Measurements from ENCODE around the gene MTHFSD. TPM values are rescaled to one million over a fixed set of nuclear protein-coding genes. Genes with fewer than 3 reads are reported as not detected.

MTHFSD gene
- polyA plus RNA-seq, 3 donors from 2014 or later = 7.9 to 15.5 (median 12.3) TPM

DNA sequence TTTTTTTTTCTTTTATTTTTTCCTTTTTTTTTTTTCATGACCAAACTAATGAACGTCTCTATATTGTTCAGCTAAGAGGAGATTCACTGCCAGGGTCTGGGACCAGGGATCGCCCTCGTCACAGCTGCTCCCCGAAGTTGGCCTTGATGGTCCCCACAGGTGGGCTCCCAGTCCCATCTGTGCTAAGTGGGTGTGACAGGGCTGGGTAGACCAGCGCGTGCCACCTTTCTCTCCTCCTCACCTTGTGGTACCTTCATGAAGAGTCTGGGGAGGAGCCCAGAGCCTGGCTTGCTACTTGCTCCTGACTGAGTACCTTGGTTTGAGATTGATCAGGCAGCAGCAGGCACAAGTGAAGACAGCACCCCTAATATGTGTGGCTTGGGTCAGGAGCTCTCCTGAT lies 51.2 kb downstream of the MTHFSD start:
- H3K9me3 Mint-ChIP-seq = peaks cover 0 to 4% (median 0%) of the 10 kb centered on the region in 6 donors
- H3K27ac Mint-ChIP-seq = no peak overlapping the region
- peaks cover 8 to 18% of the 10 kb centered on the region in 2 donors for H3K4me1 Mint-ChIP-seq
- H3K27me3 Mint-ChIP-seq (ENCODE audit: low read depth in 3 of 3) = peaks cover 38 to 57% (median 47%) of the 10 kb centered on the region in 3 donors
- peaks cover 3 to 4% (median 3%) of the 10 kb centered on the region in 3 donors for H3K36me3 Mint-ChIP-seq
- H3K4me3 Mint-ChIP-seq = no peak overlapping the region
- no peak for DNase-seq

DNA sequence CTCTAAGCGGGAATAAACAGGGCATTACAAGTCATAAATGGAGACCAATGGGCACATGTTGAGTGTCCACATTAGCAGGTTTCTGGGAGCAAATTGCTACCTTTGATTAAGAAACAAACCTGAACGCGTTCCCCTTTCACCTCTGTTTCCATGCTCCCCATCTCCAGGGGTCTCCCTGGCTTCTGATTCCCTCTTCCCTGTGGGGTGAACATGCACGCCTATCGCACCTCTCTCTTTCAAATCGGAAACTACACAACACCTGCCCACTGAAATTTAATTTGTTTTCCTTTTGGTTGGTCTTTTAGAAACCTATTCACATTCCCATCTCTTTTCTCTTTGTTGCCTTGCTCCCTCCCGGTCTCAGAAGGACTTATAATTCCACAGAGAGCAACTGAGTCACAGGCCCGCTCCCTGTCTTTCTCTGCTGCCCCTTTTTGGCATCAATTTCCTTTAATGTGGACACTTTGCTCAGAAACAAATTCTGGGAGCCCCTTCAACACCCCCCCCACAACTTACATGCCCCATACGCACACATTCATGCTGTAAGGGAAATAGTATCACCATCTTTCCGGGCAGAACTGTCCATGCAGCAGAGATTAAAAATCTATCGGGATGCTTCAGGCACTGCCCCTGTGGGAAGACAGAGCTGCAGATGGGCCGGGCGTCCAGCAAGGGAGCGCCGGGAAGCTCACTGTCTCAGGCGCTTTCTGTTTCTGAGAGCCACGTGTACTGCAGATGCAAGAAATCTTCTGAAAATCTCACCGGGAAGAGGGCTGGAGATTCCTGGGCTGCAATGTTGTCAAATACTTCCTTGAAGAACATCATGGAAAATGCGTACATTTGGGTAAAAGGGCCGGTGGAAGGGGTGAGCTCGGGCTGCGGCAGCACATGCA lies 51.9 kb downstream of the MTHFSD start:
- no peak for DNase-seq
- H3K36me3 Mint-ChIP-seq = peaks cover 3 to 4% (median 3%) of the 10 kb centered on the region in 3 donors
- no peak overlapping the region for H3K27ac Mint-ChIP-seq
- peaks cover 0 to 4% (median 0%) of the 10 kb centered on the region in 6 donors for H3K9me3 Mint-ChIP-seq
- peaks cover 8 to 17% of the 10 kb centered on the region in 2 donors for H3K4me1 Mint-ChIP-seq
- no peak overlapping the region for H3K4me3 Mint-ChIP-seq
- peaks cover 38 to 57% (median 47%) of the 10 kb centered on the region in 3 donors for H3K27me3 Mint-ChIP-seq (ENCODE audit: low read depth in 3 of 3)

DNA sequence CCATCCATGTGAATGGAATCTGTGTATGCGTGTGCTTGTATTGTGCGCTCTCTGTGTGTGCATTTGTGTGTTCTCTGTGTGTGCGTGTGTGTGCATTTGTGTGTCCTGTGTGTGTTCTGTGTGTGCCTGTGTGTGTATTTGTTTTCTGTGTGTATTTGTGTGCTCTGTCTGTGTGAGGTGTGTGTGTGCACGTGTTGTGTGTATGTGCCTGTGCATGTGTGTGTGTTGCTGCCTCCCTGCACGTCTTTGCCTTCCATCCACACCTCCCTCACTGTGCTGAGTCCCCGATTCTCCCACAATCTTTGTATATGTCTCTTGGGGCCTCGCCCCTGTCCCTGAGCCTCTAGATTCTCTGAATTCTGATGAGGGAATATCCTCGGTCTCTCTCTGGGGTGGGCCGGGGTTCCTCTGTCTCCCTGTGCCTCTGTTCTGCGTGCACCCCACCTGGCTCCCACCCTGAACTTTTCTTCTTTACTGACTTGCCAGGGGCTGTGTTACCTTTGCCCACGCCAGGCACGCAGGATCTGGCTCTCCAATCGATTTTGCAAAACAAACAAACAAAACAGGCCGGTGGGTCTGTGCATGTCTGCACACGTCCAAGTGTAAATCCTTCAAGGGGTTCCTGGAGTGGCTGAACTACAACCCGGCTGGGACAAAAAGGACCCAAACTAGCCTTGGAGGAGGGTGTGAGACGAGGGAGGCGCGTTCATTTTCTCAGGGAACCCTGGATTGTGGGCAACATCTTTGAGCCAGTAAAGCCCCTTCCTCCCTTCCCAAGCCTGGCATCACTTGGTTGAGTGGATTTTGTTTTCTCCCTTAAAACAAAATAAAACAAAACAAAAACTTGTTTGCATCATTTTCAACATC lies 52.8 kb downstream of the MTHFSD start:
- no peak for DNase-seq
- Mint-ChIP-seq H3K27ac (no peak overlapping the region), H3K27me3 (ENCODE audit: low read depth in 3 of 3) (peaks cover 34 to 51% (median 43%) of the 10 kb centered on the region in 3 donors), H3K36me3 (peaks cover 3 to 4% (median 3%) of the 10 kb centered on the region in 3 donors), H3K4me3 (peak overlapping the region in 1 of 5 donors; percentile 14), H3K9me3 (peaks cover 0 to 4% (median 0%) of the 10 kb centered on the region in 6 donors), H3K4me1 (peaks cover 4 to 11% of the 10 kb centered on the region in 2 donors)

DNA sequence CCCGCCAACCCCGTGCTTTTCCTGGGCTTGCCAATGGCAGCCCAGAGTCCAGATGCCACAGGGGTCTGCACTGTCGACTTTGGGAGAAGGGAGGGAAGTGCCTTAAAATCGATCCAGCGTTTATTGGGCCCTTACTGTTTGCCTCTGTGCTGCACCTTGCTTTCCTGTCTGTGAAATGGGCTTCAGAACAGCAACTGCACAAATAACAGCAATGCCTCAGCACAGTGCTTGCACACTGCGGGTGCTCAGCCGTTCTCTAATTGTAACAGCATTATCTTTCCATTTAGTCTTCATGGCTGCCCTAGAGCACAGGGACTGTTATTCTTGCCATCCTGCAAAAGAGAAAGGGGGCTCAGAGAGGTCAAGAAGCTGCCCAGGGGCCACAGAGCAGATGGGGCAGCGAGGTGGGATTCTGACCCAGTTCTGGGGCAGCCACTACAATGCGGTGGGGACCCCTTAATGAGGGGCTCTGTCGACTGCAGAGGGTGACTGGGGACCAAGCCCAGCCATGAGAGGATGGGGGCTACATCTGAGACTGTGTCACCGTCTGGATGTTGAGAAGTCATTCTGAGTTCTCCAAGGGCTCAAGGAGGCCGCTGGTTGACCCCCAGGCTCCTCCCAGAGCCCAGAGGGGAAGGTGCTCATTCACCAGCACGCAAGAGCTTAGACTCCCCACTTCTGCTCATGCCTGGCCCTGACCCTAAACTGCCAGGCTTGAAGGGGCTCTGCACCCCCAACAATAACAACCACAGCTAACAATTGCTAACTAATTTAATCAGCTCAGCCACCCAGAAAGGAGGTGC lies 54.1 kb downstream of the MTHFSD start:
- Mint-ChIP-seq H3K4me1 (peaks cover 2% of the 10 kb centered on the region in 2 donors), H3K9me3 (peaks cover 0 to 1% (median 0%) of the 10 kb centered on the region in 6 donors), H3K27ac (no peak overlapping the region), H3K36me3 (peaks cover 0 to 3% (median 0%) of the 10 kb centered on the region in 3 donors), H3K4me3 (no peak overlapping the region), H3K27me3 (ENCODE audit: low read depth in 3 of 3) (peaks cover 27 to 48% (median 38%) of the 10 kb centered on the region in 3 donors)
- no peak for DNase-seq

GRCh38 chr16:86499889-86500707 lies 54.9 kb downstream of the MTHFSD start:
- Mint-ChIP-seq H3K4me1 (peaks cover 0 to under 1% of the 10 kb centered on the region in 2 donors), H3K4me3 (no peak overlapping the region), H3K27me3 (ENCODE audit: low read depth in 3 of 3) (peaks cover 24 to 48% (median 40%) of the 10 kb centered on the region in 3 donors), H3K27ac (no peak overlapping the region), H3K9me3 (peaks cover 0 to 1% (median 0%) of the 10 kb centered on the region in 6 donors), H3K36me3 (peaks cover 0 to 3% (median 0%) of the 10 kb centered on the region in 3 donors)
- DNase-seq = no peak

- Mint-ChIP-seq H3K27me3 (ENCODE audit: low read depth in 3 of 3) (peaks cover 23 to 43% (median 34%) of the 10 kb centered on the region in 3 donors), H3K4me3 (no peak overlapping the region), H3K9me3 (peaks cover 0 to 1% (median 0%) of the 10 kb centered on the region in 6 donors), H3K36me3 (peaks cover 0 to 3% (median under 1%) of the 10 kb centered on the region in 3 donors), H3K4me1 (no peaks in the 10 kb centered on the region), H3K27ac (no peak overlapping the region)
- DNase-seq = no peak
These were observed 55.6 kb downstream of the MTHFSD start for GRCh38 chr16:86499440-86499786.

DNA sequence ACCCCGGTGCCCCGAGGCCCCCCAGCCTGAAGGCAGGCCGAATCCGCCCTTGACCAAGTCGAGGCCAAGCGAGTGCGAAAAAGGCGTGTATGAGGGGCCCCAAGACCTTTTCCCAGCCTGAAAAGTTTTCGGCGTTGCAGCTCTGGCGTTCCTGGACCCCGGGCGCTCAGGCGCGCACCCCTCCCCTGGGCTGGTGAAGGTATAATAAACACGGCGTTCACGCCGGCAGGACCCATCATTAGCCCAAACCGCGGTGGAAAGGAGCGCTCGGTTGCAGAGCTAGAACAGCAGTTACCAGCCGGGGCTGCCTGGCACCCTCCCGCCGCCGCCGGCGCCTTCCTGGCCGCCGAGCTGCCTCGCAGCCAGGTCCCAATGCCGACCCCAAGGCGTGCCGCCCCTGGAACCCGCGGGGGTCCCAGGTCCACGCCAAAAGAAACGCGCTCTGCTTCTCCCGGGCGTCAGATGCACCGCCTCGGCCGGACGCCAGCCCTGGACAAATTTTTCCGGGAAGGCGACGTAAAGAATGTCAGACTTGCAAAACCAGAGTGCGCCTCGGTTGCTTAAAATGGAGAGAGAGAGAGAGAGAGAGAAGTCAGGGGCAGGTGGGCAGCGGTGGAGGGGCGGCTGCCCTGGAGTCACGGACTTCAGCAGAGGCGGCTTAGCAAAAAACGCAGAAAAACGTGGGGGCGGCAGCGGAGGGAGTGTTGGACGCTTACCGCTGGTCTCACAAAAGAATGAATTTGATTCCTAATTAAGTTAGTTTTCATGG lies 56.2 kb downstream of the MTHFSD start:
- peaks cover 0 to 1% (median 0%) of the 10 kb centered on the region in 6 donors for H3K9me3 Mint-ChIP-seq
- DNase-seq = no peak
- no peak overlapping the region for H3K27ac Mint-ChIP-seq
- H3K27me3 Mint-ChIP-seq (ENCODE audit: low read depth in 3 of 3) = peaks cover 23 to 44% (median 34%) of the 10 kb centered on the region in 3 donors
- H3K4me1 Mint-ChIP-seq = no peaks in the 10 kb centered on the region
- H3K36me3 Mint-ChIP-seq = peaks cover 0 to 3% (median 3%) of the 10 kb centered on the region in 3 donors
- no peak overlapping the region for H3K4me3 Mint-ChIP-seq

- Mint-ChIP-seq H3K27me3 (ENCODE audit: low read depth in 3 of 3) (peaks cover 19 to 44% (median 31%) of the 10 kb centered on the region in 3 donors), H3K4me1 (no peaks in the 10 kb centered on the region), H3K36me3 (peaks cover 0 to 3% (median 3%) of the 10 kb centered on the region in 3 donors), H3K4me3 (no peak overlapping the region), H3K9me3 (peaks cover 0 to 1% (median 0%) of the 10 kb centered on the region in 6 donors), H3K27ac (no peak overlapping the region)
- no peak for DNase-seq
These were observed 56.8 kb downstream of the MTHFSD start for GRCh38 chr16:86498155-86498670.

DNA sequence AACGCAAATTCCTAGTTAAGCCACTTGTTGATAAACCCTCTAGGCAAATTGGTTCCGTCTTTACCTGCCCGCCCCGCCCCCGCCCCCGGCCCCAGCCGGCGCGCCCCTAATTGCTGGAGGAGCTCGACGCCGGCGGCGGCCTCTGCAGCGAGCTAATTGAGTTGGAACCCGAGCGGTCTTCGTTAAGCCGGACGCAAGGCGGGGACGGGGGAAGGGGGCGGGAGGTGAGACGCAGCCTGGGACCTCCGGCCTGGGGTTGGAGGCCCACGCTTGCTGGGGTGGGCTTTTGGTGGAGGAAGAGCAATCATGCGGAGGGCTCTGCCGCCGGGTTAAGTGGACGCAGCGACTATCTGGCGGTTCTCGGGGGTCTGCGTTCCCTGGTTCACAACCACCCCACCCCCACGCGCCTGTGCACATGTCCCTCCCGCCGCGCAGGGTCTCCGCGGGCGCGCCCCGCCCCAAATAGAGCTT lies 57.4 kb downstream of the MTHFSD start:
- H3K27ac Mint-ChIP-seq = no peak overlapping the region

GRCh38 chr16:86496929-86497461 lies 58.0 kb downstream of the MTHFSD start:
- no peak overlapping the region for H3K27ac Mint-ChIP-seq
- H3K27me3 Mint-ChIP-seq (ENCODE audit: low read depth in 3 of 3) = peaks cover 18 to 35% (median 24%) of the 10 kb centered on the region in 3 donors
- H3K9me3 Mint-ChIP-seq = peaks cover 0 to 1% (median 0%) of the 10 kb centered on the region in 6 donors
- H3K4me1 Mint-ChIP-seq = no peaks in the 10 kb centered on the region
- DNase-seq = no peak
- H3K36me3 Mint-ChIP-seq = peaks cover 0 to 3% (median 1%) of the 10 kb centered on the region in 3 donors
- H3K4me3 Mint-ChIP-seq = no peak overlapping the region

More for the DNA sequence above, 57.4 kb downstream of the MTHFSD start:
- DNase-seq = no peak
- Mint-ChIP-seq H3K36me3 (peaks cover 0 to 3% (median 3%) of the 10 kb centered on the region in 3 donors), H3K4me1 (no peaks in the 10 kb centered on the region), H3K9me3 (peaks cover 0 to 1% (median 0%) of the 10 kb centered on the region in 6 donors), H3K4me3 (no peak overlapping the region), H3K27me3 (ENCODE audit: low read depth in 3 of 3) (peaks cover 19 to 40% (median 28%) of the 10 kb centered on the region in 3 donors)

- Mint-ChIP-seq H3K27ac (no peak overlapping the region), H3K4me1 (no peaks in the 10 kb centered on the region), H3K4me3 (no peak overlapping the region), H3K27me3 (ENCODE audit: low read depth in 3 of 3) (peaks cover 17 to 31% (median 27%) of the 10 kb centered on the region in 3 donors), H3K9me3 (peaks cover 0 to 1% (median 0%) of the 10 kb centered on the region in 6 donors), H3K36me3 (peaks cover 0 to 3% (median 0%) of the 10 kb centered on the region in 3 donors)
- DNase-seq = no peak
These were observed 58.6 kb downstream of the MTHFSD start for GRCh38 chr16:86496262-86496928.

Data from immature natural killer cell (primary cell).